ENCODE data around the gene ZHX3.

ZHX3 gene

DNA sequence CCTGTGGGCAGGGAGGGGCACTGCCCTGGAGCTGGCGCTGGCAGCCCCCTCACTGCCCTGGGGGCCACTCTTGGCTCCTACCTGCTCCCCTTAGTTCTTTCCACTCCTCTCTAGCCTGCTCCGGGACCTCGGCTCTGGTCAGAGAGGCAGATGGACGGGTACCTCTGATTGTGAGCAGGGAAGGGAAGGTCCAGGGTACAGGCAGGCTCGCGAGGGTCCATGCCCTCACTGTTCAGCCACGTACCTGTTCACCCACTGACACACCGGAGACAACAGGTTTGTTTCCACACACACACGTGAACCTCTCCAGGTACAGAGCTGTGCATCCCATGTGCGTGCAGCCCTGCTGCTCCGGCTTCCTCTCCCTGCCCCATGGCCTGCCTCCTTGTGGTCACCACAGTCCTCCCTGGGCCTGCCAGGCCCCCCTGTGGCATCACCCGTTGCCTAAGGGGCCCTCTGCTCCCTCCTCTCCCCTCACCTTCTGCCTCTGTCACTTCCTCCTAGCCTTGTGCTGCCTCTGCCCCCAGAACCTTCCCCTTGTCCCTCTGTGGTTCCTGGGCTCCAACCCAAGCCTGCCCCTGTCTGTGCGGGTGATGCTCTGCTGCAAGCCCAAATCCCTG is 46.8 kb upstream of the ZHX3 start:
- DNase-seq (ENCODE audit: extremely low read depth, low read depth): no peak
- TF ChIP-seq, protein P1, sequence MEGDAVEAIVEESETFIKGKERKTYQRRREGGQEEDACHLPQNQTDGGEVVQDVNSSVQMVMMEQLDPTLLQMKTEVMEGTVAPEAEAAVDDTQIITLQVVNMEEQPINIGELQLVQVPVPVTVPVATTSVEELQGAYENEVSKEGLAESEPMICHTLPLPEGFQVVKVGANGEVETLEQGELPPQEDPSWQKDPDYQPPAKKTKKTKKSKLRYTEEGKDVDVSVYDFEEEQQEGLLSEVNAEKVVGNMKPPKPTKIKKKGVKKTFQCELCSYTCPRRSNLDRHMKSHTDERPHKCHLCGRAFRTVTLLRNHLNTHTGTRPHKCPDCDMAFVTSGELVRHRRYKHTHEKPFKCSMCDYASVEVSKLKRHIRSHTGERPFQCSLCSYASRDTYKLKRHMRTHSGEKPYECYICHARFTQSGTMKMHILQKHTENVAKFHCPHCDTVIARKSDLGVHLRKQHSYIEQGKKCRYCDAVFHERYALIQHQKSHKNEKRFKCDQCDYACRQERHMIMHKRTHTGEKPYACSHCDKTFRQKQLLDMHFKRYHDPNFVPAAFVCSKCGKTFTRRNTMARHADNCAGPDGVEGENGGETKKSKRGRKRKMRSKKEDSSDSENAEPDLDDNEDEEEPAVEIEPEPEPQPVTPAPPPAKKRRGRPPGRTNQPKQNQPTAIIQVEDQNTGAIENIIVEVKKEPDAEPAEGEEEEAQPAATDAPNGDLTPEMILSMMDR (IDR thresholded peaks at IDR 0.05; ENCODE audit: low read depth, low read length): no peak

DNA sequence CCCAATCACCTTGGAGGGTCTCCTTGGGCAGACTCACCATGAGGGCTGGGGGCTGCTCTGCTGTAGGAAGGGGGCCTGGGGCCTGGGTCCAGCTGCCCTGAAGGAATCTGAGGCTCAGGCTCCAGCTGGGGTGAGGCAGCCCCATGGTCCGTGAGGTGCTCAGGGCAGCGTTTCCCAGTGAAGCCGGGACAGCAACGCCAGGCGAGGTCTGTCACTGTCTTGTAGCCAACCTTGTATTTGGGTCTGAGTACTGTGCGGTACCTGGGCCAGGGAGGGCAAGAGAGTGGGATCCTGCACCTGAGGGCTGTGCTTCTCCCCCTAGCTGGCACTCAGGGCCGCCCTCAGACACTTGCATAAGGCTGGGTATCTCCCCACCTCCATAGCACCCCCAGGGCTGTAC is 46.1 kb upstream of the ZHX3 start:
- TF ChIP-seq, protein P1 (IDR thresholded peaks at IDR 0.05; ENCODE audit: low read depth, low read length): no peak
- no peak for DNase-seq (ENCODE audit: extremely low read depth, low read depth)

DNA sequence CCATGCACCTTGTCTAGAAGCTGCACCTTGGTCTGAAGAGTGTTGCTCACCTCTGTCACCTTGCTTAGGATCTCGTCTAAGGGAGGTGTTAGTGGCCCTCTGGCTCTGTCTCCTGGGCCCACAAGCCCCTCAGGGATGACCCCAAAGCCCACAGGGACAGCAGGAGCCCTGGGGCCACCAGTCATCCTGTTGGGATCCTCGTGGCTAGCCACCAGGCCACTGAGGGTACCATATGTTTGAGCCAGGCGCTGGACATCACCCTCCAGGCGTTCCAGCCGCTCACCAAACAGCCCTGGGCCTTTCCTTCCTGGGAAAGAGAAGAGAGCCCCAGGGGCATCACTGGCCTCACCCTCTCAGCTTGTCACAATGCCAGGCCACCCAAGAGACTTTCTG is 45.2 kb upstream of the ZHX3 start:
- TF ChIP-seq, protein P1 (IDR thresholded peaks at IDR 0.05; ENCODE audit: low read depth, low read length): no peak
- no peak for DNase-seq (ENCODE audit: extremely low read depth, low read depth)

DNA sequence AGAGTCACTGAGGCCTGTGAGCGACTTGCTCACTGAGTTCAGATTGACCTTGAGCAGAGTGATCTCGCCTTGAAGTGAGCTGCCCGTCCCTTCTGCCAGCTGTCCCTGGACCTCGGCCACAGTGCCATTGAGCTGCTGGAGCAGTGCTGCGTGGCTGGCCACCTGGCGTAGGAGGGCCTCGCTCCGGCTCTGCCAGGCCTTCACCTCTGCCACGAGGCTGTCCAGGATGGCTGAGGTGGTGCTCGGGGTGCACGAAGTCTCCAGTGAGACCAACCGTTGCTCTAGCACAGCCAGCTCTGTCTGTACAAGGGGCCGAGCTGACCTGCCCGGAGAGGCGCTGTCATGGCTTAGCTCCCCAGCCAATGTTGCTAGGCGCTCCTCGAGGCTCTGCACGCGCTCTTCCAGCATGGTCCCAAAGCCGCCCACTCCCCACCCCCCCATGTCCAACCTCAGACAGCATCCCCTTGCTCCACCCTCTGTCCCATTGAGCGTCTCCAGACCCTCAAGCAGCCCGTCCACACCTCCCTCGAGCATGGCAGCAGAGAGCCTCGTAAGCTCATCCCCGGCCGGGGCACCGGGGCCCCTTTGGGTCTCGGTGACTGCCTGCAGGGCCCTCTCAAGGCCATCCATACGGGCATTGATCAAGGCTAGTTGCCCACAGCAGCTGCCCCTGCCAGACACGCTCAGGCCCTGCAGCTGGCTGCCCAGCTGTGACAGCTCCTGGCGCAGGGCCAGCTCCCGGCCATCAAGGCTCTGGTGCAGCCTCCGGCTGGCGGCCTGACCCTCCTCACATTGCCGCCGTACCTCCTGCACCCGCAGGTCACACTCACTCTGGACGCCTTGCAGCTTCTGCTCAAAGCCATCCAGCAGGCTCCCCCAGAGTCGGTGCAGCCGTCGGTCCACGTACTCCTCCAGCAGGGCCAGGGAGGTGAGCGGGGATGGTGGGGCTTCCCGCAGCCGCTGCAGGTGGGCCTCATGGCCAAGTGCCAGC is 44.5 kb upstream of the ZHX3 start:
- TF ChIP-seq, protein P1 (IDR thresholded peaks at IDR 0.05; ENCODE audit: low read depth, low read length): no peak
- no peak for DNase-seq (ENCODE audit: extremely low read depth, low read depth)

DNA sequence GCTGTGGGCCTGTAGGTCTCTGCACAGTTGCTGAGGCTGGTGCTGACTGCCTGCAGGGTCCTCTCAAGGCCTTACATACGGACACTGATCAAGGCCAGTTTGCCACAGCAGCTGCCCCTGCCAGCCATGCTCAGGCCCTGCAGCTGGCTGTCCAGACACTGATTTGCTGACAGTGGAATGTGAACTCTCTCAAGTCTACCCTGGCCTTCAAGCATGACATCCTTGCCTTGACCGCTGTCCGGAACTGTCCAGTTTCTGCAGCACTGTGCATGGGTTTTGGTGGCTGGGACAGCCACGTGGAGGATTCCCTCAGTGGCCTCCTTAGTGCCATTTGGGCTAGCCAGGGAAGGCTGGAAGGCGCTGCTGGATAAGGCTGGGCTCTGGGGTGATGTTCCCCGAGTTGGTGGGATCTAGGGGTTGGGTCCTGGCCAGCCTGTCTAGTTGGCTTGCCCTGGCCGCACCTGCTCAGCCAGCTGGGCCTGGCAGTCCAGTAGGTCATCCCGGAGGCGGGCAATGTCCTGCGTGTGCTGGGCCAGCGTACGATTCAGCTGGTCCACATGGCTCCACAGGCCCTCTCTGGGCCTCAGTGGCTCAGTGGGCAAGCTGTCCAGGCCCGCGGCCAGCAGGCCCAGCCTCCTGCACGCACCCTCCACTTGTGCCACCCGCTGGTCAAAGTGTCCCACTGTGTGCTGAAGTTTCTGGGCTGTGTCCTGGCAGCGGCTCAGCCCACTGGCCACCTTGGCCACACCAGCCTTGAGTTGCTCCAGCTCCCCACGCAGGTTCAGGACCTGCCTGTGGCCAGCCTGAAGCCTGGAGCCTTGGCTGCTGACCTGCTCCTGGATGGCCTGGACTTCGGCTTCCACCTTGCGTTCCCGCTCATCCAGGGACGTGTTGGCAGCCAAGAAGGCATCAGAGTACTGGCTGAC is 43.6 kb upstream of the ZHX3 start:
- no peak for DNase-seq (ENCODE audit: extremely low read depth, low read depth)
- TF ChIP-seq, protein P1 (IDR thresholded peaks at IDR 0.05; ENCODE audit: low read depth, low read length): no peak

DNA sequence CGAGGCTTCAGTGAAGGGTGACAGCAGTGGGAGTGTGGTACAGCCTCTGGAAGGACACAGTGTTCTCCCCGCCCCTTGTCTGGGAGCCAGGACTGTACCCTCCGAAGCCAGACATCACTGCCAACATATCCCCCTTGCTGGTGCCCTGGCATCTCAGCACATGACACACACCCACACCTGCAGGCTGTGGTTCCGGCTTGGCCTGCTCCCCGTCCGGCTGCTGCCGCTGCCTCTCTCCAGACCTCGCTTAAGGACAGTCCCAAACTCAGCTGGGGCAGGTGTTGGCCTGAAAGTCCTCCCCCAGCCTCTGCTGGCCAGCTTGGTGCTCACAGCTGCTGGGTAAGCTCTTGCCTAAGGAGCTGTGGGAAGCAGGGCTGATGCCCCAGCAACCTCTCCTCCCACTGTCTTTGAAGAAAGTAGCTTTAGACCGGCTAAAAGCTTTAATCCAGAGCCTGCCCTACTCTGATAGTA is 42.0 kb upstream of the ZHX3 start:
- DNase-seq (ENCODE audit: extremely low read depth, low read depth): no peak

More for the DNA sequence above, 42.0 kb upstream of the ZHX3 start:
- TF ChIP-seq, protein P1 (IDR thresholded peaks at IDR 0.05; ENCODE audit: low read depth, low read length): no peak

Data from AG09319 (cell line).